Tibial nerve (tissue), 3 donors: Measurements from ENCODE around the gene CLEC19A.

Experiments
- POLR2A ChIP-seq, 2 donors: fragments of 450-650 bp; IDR thresholded peaks; one replicate each; pipeline ENCODE4 v1.6.1; 2017; ENCODE audit warnings: antibody characterized with exemption in 2 of 2, mild to moderate bottlenecking in 2 of 2, moderate library complexity in 2 of 2
- TF ChIP-seq, protein P1 (sequence below), 5 experiments: fragments of 200-600 bp in 3 of 5; fragments of 450-650 bp in 2 of 5; sonication (generic) in 3 of 5; IDR thresholded peaks; one replicate each; pipeline ENCODE4 v1.5.1; 2016 to 2019; ENCODE audit warnings: antibody characterized with exemption in 5 of 5, mild to moderate bottlenecking in 3 of 5, moderate library complexity in 2 of 5

DNA sequence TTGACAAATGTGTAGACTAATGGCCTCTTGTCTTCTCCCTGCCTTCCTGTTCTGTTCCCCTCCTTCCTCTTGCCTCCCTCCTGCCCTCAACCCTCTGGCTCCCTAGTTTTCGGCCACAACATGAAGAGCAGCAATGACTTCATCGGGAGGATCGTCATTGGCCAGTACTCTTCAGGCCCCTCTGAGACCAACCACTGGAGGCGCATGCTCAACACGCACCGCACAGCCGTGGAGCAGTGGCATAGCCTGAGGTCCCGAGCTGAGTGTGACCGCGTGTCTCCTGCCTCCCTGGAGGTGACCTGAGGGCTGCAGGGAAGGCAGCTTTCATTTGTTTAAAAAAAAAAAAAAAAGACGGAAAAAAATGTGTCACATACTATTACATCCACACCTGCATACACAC lies 18.8 kb upstream of the CLEC19A start:
- TF ChIP-seq POLR2A (IDR thresholded peaks at IDR 0.05), result no peak
- TF ChIP-seq, protein P1, sequence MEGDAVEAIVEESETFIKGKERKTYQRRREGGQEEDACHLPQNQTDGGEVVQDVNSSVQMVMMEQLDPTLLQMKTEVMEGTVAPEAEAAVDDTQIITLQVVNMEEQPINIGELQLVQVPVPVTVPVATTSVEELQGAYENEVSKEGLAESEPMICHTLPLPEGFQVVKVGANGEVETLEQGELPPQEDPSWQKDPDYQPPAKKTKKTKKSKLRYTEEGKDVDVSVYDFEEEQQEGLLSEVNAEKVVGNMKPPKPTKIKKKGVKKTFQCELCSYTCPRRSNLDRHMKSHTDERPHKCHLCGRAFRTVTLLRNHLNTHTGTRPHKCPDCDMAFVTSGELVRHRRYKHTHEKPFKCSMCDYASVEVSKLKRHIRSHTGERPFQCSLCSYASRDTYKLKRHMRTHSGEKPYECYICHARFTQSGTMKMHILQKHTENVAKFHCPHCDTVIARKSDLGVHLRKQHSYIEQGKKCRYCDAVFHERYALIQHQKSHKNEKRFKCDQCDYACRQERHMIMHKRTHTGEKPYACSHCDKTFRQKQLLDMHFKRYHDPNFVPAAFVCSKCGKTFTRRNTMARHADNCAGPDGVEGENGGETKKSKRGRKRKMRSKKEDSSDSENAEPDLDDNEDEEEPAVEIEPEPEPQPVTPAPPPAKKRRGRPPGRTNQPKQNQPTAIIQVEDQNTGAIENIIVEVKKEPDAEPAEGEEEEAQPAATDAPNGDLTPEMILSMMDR (IDR thresholded peaks at IDR 0.05), result no peak
